Measurements from ENCODE around the gene ACOT13. TPM values are rescaled to one million over a fixed set of nuclear protein-coding genes. Genes with fewer than 3 reads are reported as not detected.

ACOT13 gene
- total and polyA plus RNA-seq, 2 of the 8 experiments (the other 6 are each of a cell fraction or from before 2014, with no cell fraction given), result 27.6 to 40.6 TPM

- H3K4me2 ChIP-seq (ENCODE audit: insufficient read depth in 1 of 2, low read depth in 2 of 2, low read length in 2 of 2), result no peak overlapping the region
- no peak overlapping the region for H2BK20ac ChIP-seq (ENCODE audit: low read length)
- no peak overlapping the region for H3K23ac ChIP-seq (ENCODE audit: insufficient read length)
- no peaks in the 10 kb centered on the region for H3K79me2 ChIP-seq (ENCODE audit: control insufficient read depth in 1 of 2, insufficient read depth in 2 of 2, low read length in 2 of 2)
- H4K91ac ChIP-seq (replicated peaks; ENCODE audit: insufficient read length, low read length), result no peak overlapping the region
- no peaks in the 10 kb centered on the region for H3K36me3 ChIP-seq (ENCODE audit: control insufficient read depth in 2 of 4, insufficient read depth in 4 of 4, low read length in 3 of 4)
- no peaks in the 10 kb centered on the region for H3K9me3 ChIP-seq (ENCODE audit: insufficient read depth in 2 of 2, low read depth in 1 of 2, low read length in 1 of 2)
- no peak overlapping the region for H3K18ac ChIP-seq (ENCODE audit: extremely low read depth, low read length)
- no peak overlapping the region for H2AFZ ChIP-seq (ENCODE audit: low read length)
- H4K20me1 ChIP-seq (replicated peaks in 1 of 2; ENCODE audit: control insufficient read depth in 1 of 2, insufficient read depth in 2 of 2, low read length in 2 of 2), result no peaks in the 10 kb centered on the region
- no peak overlapping the region for H3K56ac ChIP-seq (replicated peaks; ENCODE audit: insufficient read length, low read depth, low read length)
- H3K79me1 ChIP-seq (ENCODE audit: low read depth, low read length), result no peaks in the 10 kb centered on the region
- no peak overlapping the region for H4K8ac ChIP-seq (ENCODE audit: extremely low read depth, insufficient read depth, low read length)
- no peak overlapping the region for H2BK5ac ChIP-seq (ENCODE audit: low read depth, low read length)
- no peak overlapping the region for H3K4ac ChIP-seq (replicated peaks; ENCODE audit: insufficient read length, low read depth, low read length)
- FAIRE-seq (no peak), DNase-seq (ENCODE audit: low read depth in 1 of 2, low spot score in 2 of 2) (no peak)
- no peak overlapping the region for H2AK5ac ChIP-seq (ENCODE audit: low read depth, low read length)
- no peaks in the 10 kb centered on the region; a peak in 1 of 7 replicates for H3K27me3 ChIP-seq (replicated peaks in 1 of 4; ENCODE audit: control insufficient read depth in 3 of 4, extremely low read depth in 1 of 4, insufficient read depth in 3 of 4, low read length in 3 of 4)
- no peak overlapping the region for H3K14ac ChIP-seq (ENCODE audit: insufficient read length)
- POLR2A ChIA-PET (ENCODE audit: partially characterized antibody), result no interaction called here
- CTCF ChIA-PET (ENCODE audit: partially characterized antibody), result no interaction called here
- H3K9ac ChIP-seq (replicated peaks in 1 of 4; ENCODE audit: extremely low read depth in 1 of 4, low read depth in 3 of 4, low read length in 3 of 4), result no peak overlapping the region
- H3K23me2 ChIP-seq (ENCODE audit: low read depth, low read length), result peaks cover 5% of the 10 kb centered on the region
- H2BK12ac ChIP-seq (ENCODE audit: low read depth, low read length), result no peak overlapping the region
- H3K4me1 ChIP-seq (replicated peaks in 1 of 4; ENCODE audit: control insufficient read depth in 3 of 4, insufficient read depth in 4 of 4, low read length in 3 of 4), result no peaks in the 10 kb centered on the region
- no peak overlapping the region for H2BK15ac ChIP-seq (ENCODE audit: low read length)
- TF ChIP-seq PHF8 (conservative IDR thresholded peaks at IDR 0.05; ENCODE audit: low read depth, low read length) (no peak), SUZ12 (IDR thresholded peaks at IDR 0.05; ENCODE audit: low read length) (no peak), SP4 (IDR thresholded peaks at IDR 0.05; ENCODE audit: low read length) (no peak), TAF7 (optimal IDR thresholded peaks at IDR 0.05; ENCODE audit: borderline replicate concordance, low read depth, low read length) (no peak)
- no peak overlapping the region for H3K4me3 ChIP-seq (ENCODE audit: extremely low read depth in 1 of 4, insufficient read depth in 2 of 4, low read depth in 3 of 4, low read length in 4 of 4)
- H3K27ac ChIP-seq (ENCODE audit: low read depth, low read length), result no peak overlapping the region
- H2BK120ac ChIP-seq (replicated peaks; ENCODE audit: low read depth, low read length), result no peak overlapping the region
- no peak overlapping the region for H4K5ac ChIP-seq (ENCODE audit: insufficient read length, low read depth, low read length)
Measured at GRCh38 chr6:24642061-24642460, 24.8 kb upstream of the ACOT13 start.
